NB4 (cell line): Measurements from ENCODE around the gene EVC.

ENCODE experiments used
- DNase-seq: peaks from one replicate; pipeline ENCODE4 v3.0.0; 2010; ENCODE audit warnings: low read depth
- H3K4me3 ChIP-seq: one replicate; pipeline ENCODE4 v1.5.1; 2011; ENCODE audit warnings: mild to moderate bottlenecking, low read depth, low read length, moderate library complexity
- MAX ChIP-seq: IDR thresholded peaks from 2 replicates; pipeline ENCODE4 v1.6.1; 2011; ENCODE audit warnings: low read depth, low read length
- MYC ChIP-seq: IDR thresholded peaks from 2 replicates; pipeline ENCODE4 v1.6.1; 2011; ENCODE audit warnings: low read depth, low read length
- POLR2A ChIP-seq: IDR thresholded peaks from 2 replicates; pipeline ENCODE4 v1.6.1; 2011; ENCODE audit warnings: mild to moderate bottlenecking; ENCODE audit not compliant: insufficient read length; ENCODE audit errors: extremely low read depth
- TF ChIP-seq, protein P1 (sequence below): IDR thresholded peaks from one replicate; pipeline ENCODE4 v1.5.1; 2012; ENCODE audit warnings: low read depth, low read length

Gene EVC

GRCh38 chr4:5706486-5707290 lies 4.3 kb upstream of the EVC start:
- no peak for TF ChIP-seq MAX
- TF ChIP-seq, protein P1, sequence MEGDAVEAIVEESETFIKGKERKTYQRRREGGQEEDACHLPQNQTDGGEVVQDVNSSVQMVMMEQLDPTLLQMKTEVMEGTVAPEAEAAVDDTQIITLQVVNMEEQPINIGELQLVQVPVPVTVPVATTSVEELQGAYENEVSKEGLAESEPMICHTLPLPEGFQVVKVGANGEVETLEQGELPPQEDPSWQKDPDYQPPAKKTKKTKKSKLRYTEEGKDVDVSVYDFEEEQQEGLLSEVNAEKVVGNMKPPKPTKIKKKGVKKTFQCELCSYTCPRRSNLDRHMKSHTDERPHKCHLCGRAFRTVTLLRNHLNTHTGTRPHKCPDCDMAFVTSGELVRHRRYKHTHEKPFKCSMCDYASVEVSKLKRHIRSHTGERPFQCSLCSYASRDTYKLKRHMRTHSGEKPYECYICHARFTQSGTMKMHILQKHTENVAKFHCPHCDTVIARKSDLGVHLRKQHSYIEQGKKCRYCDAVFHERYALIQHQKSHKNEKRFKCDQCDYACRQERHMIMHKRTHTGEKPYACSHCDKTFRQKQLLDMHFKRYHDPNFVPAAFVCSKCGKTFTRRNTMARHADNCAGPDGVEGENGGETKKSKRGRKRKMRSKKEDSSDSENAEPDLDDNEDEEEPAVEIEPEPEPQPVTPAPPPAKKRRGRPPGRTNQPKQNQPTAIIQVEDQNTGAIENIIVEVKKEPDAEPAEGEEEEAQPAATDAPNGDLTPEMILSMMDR: no peak
- no peak for TF ChIP-seq POLR2A
- TF ChIP-seq MYC: no peak
- DNase-seq: peak; percentile 29
- H3K4me3 ChIP-seq: no peak overlapping the region

- no peak overlapping the region for H3K4me3 ChIP-seq
- TF ChIP-seq MAX: no peak
- TF ChIP-seq MYC: no peak
- TF ChIP-seq POLR2A: no peak
- TF ChIP-seq, protein P1: no peak
- DNase-seq: no peak
These were observed 3.6 kb upstream of the EVC start for GRCh38 chr4:5707366-5707765.

DNA sequence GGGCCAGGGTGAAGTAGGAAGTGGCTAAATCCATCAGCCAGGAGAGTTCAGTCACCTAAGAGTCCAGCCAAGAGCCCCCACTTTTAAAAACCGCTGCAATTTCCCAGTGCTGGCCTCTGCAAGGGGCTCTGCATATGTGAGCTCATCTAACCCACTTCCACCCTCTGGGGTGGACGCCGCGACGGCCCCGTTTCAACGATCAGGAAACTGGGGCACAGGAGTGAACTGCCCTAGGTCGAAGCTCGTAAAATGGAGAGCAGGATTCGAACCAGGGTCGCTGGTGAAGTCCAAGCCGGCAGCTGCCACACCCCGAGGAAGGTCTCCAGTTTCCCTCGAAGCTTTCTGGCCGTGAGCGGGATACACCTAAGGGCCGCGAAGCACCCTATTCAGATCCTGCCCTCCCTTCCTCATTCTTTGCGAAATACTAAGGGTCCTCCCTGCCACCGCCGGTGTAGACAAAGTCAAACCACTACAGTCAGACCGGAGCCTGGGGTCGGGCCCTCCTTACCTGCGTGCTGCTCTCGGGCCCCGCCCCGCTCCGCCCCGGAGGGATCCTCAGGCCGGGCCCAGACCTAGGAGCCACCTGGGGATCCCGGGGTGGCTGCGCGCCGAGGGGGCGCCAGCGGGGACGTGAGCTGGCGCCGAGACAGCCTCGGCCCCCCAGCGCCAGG lies 3.1 kb upstream of the EVC start:
- no peak for DNase-seq
- TF ChIP-seq MYC: no peak
- no peak for TF ChIP-seq MAX
- no peak for TF ChIP-seq POLR2A
- TF ChIP-seq, protein P1: no peak
- no peak overlapping the region for H3K4me3 ChIP-seq

GRCh38 chr4:5708449-5709206 lies 2.4 kb upstream of the EVC start, which contains the start of gene EVC2:
Gene EVC2 (minus strand): TSS chr4:5708559. CDS start chr4:5708513, 46 bp downstream.
- no peak for TF ChIP-seq MYC
- no peak for DNase-seq
- H3K4me3 ChIP-seq: no peak within 1 kb of the TSS

DNA sequence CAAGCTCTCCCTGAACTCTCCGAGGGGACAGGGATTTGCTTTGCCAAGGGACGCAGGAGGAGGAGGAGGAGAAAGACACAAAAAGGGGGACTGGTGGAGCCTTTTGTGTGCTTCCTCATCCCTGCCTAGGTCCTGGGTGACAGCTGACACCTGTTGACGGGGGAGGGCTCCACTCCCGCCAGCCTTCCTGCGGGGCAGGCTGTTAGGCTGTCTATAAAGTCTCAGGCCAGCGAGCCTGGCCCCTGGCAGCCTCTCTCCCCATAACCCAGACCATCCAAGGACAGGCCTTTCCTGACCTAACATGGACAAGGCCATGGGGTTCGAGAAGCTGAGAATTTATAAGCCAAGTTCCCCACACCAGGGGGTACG lies 1.8 kb upstream of the EVC start:
- TF ChIP-seq, protein P1: no peak
- no peak for TF ChIP-seq MYC
- no peak for TF ChIP-seq POLR2A
- no peak for TF ChIP-seq MAX
- H3K4me3 ChIP-seq: no peak overlapping the region
- no peak for DNase-seq
